ENCODE measurements around the gene JAML. TPM values are rescaled to one million over a fixed set of nuclear protein-coding genes. Genes with fewer than 3 reads are reported as not detected.

JAML gene
- total RNA-seq, 4 donors from 2014 or later, result 2.8 to 51.7 (median 14.0) TPM

DNA sequence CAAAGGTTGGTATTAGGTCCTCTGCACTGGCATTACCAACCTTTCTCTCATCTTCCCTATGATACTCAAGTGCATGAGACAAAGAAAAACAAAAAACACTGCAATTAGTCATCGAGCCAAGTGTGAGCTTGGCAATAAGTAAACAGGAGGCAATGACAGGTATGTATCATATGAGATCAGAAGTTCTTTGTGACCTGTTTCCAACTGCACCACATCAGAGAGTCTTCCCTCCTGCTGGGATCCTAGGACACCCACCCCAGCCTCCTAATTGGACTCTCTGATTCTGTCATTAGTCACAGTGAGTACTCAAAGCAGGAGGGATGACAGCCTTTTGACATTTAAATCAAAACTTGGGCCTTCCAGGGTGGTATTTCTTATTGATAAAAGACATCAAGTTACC lies 7.8 kb upstream of the JAML start:
- TF ChIP-seq, protein P1, sequence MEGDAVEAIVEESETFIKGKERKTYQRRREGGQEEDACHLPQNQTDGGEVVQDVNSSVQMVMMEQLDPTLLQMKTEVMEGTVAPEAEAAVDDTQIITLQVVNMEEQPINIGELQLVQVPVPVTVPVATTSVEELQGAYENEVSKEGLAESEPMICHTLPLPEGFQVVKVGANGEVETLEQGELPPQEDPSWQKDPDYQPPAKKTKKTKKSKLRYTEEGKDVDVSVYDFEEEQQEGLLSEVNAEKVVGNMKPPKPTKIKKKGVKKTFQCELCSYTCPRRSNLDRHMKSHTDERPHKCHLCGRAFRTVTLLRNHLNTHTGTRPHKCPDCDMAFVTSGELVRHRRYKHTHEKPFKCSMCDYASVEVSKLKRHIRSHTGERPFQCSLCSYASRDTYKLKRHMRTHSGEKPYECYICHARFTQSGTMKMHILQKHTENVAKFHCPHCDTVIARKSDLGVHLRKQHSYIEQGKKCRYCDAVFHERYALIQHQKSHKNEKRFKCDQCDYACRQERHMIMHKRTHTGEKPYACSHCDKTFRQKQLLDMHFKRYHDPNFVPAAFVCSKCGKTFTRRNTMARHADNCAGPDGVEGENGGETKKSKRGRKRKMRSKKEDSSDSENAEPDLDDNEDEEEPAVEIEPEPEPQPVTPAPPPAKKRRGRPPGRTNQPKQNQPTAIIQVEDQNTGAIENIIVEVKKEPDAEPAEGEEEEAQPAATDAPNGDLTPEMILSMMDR (IDR thresholded peaks at IDR 0.05; ENCODE audit: low read depth), result no peak

DNA sequence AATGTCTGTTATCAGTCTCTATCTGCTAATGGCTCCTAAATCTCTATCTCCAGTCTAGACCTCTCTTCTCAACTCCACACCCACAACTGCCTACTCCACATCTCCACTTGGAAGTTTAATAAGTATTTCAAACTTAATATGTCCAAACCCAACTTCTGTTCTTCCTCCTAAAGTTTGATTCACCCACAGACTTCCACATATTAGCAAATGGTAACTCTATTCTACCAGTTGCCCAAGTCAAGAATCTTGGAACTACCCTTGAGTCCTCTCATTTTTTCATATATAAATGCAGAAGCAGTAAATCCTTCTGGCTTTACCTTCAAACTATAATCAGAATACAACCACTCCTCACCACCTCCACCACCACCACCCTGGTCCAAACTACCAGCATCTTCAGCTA lies 6.7 kb upstream of the JAML start:
- TF ChIP-seq, protein P1 (IDR thresholded peaks at IDR 0.05; ENCODE audit: low read depth), result no peak

DNA sequence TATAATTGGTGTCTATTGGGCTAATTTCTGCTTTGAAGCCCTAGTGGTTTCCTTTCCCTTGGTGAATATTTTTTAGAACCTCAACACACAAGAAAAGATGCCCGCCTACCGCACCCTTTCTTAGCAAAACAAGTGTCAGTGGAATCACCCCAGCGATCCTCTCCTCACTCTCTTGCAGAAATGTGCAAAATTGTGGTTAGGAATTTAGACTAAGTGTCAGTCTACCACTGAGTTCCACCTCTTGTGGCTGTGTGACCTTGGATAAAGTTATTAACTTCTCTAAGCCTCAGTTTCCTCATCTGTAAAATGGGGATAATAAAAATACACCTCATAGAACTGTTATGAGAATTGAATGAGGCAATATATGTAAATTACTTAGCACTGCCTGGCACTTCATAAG lies 5.3 kb upstream of the JAML start:
- TF ChIP-seq, protein P1 (IDR thresholded peaks at IDR 0.05; ENCODE audit: low read depth), result no peak

DNA sequence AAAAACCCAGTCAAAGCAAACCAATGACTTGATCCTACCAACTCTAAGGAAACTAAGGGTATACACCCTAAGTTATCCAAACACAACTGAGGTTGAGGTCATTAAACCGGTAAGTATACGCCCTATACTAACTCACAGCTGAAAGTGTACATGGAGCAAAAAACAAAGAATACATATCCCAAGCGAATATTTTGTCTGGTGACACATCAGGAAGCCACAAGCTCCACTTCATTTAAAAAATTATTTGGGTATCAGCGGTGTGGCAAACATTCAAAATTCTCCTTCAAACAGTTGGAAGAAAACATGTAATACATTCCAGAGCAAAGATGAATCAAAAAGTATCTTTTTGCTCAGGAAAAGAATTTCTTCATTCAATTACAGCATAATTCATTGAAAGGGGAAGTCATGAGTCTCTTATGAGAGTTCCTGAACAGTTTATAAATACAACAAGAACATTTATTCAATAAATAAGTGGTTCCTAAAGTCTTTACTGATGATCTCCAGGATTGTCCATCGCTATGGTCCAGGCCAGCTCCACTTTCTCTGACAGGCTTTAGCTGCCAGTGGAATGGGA lies 4.5 kb upstream of the JAML start:
- TF ChIP-seq, protein P1 (IDR thresholded peaks at IDR 0.05; ENCODE audit: low read depth), result no peak

DNA sequence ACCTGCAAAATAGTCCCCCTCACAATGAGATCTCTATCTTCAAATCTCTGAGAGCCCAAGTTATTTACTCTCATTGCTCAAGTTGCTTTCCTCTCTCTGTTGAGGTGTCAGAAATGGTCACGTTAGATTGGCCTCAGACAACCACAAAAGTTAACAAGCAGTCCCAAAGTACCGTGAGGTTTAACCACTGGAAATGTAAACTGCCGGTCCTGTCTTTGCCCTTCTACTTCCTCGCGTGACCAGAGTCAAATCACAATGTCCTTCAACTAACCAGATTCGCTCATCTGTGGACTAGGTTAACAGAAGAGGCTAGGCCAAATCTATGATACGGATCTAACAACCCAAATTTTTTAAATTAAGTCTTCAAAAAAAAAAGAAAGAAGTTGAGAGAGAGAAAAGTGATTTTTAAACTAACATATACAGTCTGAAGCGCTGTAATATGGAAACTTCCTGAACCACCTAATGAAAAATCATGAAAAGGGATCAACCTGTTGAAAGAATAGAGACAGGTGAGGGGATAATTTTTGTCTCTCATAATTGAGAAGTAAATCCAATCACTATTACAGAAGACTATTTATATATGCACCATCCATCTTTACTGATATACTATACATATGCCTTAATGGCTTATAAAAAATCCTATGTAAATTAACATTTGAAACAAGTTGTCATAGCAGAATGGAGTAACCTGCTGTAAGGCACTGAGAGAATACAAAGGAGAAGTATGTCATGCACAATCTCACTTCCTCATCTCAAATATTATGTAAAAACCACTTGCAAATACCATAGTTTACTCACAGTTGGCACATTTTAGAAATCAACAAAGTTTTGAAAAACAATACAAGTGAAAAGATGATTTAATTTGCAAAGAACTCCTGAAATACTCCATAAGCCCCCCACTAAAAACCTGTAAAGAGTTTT lies 3.3 kb upstream of the JAML start:
- TF ChIP-seq, protein P1 (IDR thresholded peaks at IDR 0.05; ENCODE audit: low read depth), result no peak

DNA sequence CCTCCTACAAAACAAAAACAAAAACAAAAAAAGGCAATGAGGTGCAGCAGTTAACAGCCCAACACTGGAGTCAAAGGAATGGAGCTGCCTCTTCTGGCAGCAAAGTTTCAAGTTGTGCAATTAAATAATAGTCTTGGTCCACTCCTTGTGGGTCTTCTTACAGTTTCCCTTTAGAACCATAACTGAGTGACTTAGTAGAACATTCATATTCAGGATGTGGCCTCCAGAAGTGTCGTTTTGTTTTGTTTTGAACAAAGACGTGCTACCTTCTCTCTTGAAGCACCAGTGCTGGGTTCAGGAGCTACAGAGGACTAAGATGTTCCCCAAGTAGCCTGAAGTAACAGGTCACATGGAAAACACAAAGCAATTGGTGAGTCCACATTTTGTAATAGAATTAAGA lies 2.0 kb upstream of the JAML start:
- TF ChIP-seq, protein P1 (IDR thresholded peaks at IDR 0.05; ENCODE audit: low read depth), result no peak

DNA sequence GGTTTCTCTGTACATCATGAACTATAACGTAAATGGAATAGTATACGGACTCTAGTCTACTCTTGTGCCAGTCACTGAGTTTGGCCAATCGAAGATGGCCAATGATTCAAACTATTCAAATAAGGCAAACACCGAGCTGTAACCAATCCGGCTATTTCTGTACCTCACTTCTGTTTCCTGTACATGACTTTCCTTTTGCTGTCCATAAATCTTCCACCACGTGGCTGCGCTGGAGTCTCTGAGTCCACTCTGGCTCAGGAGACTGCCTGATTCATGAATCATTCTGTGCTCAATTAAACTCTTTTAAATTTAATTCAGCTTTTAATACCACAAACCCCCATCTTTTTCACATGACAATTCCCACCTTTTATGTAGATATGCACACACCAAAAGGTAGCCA lies 1.5 kb upstream of the JAML start:
- TF ChIP-seq, protein P1 (IDR thresholded peaks at IDR 0.05; ENCODE audit: low read depth), result no peak
